GM12892 (cell line): ENCODE data around the gene MYOD1.

Experiments
- POLR2A ChIP-seq: IDR thresholded peaks from 2 replicates; pipeline ENCODE4 v1.6.1; 2011; ENCODE audit warnings: low read depth, low read length, control low read depth
- POLR2AphosphoS5 ChIP-seq: IDR thresholded peaks from 2 replicates; pipeline ENCODE4 v1.6.1; 2011; ENCODE audit warnings: low read depth, low read length, control low read depth
- TAF1 ChIP-seq: IDR thresholded peaks from 2 replicates; pipeline ENCODE4 v1.6.1; 2011; ENCODE audit warnings: low read depth, mild to moderate bottlenecking, control low read depth, low read length, borderline replicate concordance

DNA sequence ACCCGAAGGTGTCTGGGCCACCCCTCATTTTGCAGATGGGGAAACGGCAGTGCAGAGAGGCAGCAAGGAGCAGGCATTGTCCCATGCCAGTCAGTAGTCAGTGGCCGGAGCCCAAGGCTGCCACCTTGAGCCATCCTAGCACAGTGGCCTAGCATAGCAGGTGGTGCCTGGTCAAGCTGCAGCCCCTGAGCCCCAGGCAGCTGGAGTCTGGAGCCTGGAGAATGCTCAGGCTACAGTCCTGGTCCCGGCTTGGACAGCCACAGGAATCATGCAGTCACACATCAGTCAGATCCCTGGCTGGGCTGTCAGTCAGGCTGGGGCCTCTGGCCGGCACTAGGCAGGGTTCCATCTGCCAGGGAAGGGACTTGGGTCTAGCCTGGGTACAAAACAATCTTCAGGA lies 33.8 kb downstream of the MYOD1 start:
- no peak for TF ChIP-seq TAF1
- TF ChIP-seq POLR2A: no peak
- no peak for TF ChIP-seq POLR2AphosphoS5
